Right lung (tissue), 10 donors: Measurements from ENCODE around the gene EPHX1. TPM values are rescaled to one million over a fixed set of nuclear protein-coding genes. Genes with fewer than 3 reads are reported as not detected.
"Not testable (repeated sequence)": the region's sequence is repeated elsewhere in the genome, so short reads cannot be mapped to it uniquely, and the experiment has no call there.

Source experiments
- DNase-seq, 2 donors: peaks; one replicate each; pipeline ENCODE4 v3.0.0-alpha.2; 2013
- long read RNA-seq, 8 donors: transcript quantifications; one replicate each; lab custom pipeline, GENCODE V29; 2026
- polyA plus RNA-seq, 5 donors: library from polyadenylated mRNA; unstranded; fragments of 120-200 nt; gene quantifications; one replicate each; pipeline versions ENCODE4 v1.2.1 to v1.2.3, GENCODE V29; 2013; ENCODE audit warnings: inconsistent platforms in 1 of 5, low replicate concordance in 1 of 5; ENCODE audit not compliant: insufficient read length in 5 of 5, insufficient read depth in 1 of 5

EPHX1 gene
- 100 to 1,000 TPM in 4 of 5 donors, 10 to 100 TPM in 1; 78.9 to 139 (median 115) TPM for polyA plus RNA-seq
- long read RNA-seq, donor 1, transcript EPHX1-201 (9 exons, 1,660 nt), result major isoform, 39 of 139 reads
- long read RNA-seq, donor 1, transcript EPHX1-203 (4 exons, 567 nt), result minor isoform, 10 of 139 reads
- long read RNA-seq, donor 1, partial matches to known transcripts, result 82 of 139 reads
- long read RNA-seq, donor 1, other reads (novel, unspliced or antisense), result 0 of 139 reads
- long read RNA-seq, donor 2, transcript EPHX1-201 (9 exons, 1,660 nt), result major isoform, 33 of 44 reads
- long read RNA-seq, donor 2, partial matches to known transcripts, result 9 of 44 reads
- long read RNA-seq, donor 2, other reads (novel, unspliced or antisense), result 0 of 44 reads
- long read RNA-seq, donor 3, transcript EPHX1-203 (4 exons, 567 nt), result minor isoform, 12 of 149 reads
- long read RNA-seq, donor 3, transcript EPHX1-201 (9 exons, 1,660 nt), result major isoform, 27 of 149 reads
- long read RNA-seq, donor 3, partial matches to known transcripts, result 105 of 149 reads
- long read RNA-seq, donor 3, other reads (novel, unspliced or antisense), result 0 of 149 reads
- long read RNA-seq, donor 4, transcript EPHX1-203 (4 exons, 567 nt), result minor isoform, 9 of 55 reads
- long read RNA-seq, donor 4, transcript EPHX1-201 (9 exons, 1,660 nt), result major isoform, 22 of 55 reads
- long read RNA-seq, donor 4, partial matches to known transcripts, result 23 of 55 reads
- long read RNA-seq, donor 4, other reads (novel, unspliced or antisense), result 0 of 55 reads
- long read RNA-seq, donor 5, transcript EPHX1-203 (4 exons, 567 nt), result minor isoform, 15 of 142 reads
- long read RNA-seq, donor 5, transcript EPHX1-201 (9 exons, 1,660 nt), result major isoform, 30 of 142 reads
- long read RNA-seq, donor 5, partial matches to known transcripts, result 90 of 142 reads
- long read RNA-seq, donor 5, other reads (novel, unspliced or antisense), result 0 of 142 reads
- long read RNA-seq, donor 6, transcript EPHX1-201 (9 exons, 1,660 nt), result major isoform, 53 of 110 reads
- long read RNA-seq, donor 6, transcript EPHX1-203 (4 exons, 567 nt), result minor isoform, 14 of 110 reads
- long read RNA-seq, donor 6, partial matches to known transcripts, result 40 of 110 reads
- long read RNA-seq, donor 6, other reads (novel, unspliced or antisense), result 0 of 110 reads
- long read RNA-seq, donor 7, transcript EPHX1-203 (4 exons, 567 nt), result minor isoform, 9 of 184 reads
- long read RNA-seq, donor 7, transcript EPHX1-206 (9 exons, 1,789 nt), result minor isoform, 9 of 184 reads
- long read RNA-seq, donor 7, transcript EPHX1-201 (9 exons, 1,660 nt), result major isoform, 63 of 184 reads
- long read RNA-seq, donor 7, partial matches to known transcripts, result 92 of 184 reads
- long read RNA-seq, donor 7, other reads (novel, unspliced or antisense), result 10 of 184 reads
- long read RNA-seq, donor 8, transcript EPHX1-201 (9 exons, 1,660 nt), result major isoform, 7 of 8 reads
- long read RNA-seq, donor 8, partial matches to known transcripts, result 0 of 8 reads
- long read RNA-seq, donor 8, other reads (novel, unspliced or antisense), result 0 of 8 reads

- DNase-seq, result peak; percentile 83 to 84
These were observed at the start of gene EPHX1 for GRCh38 chr1:225809842-225810578. Gene EPHX1 (plus strand): TSS chr1:225810124. CDS start chr1:225828730, 18,606 bp downstream.

- DNase-seq, result no peak
These were observed 49.4 kb upstream of the EPHX1 start for GRCh38 chr1:225760531-225760930.

- not testable (repeated sequence) for DNase-seq
These were observed 48.5 kb upstream of the EPHX1 start for GRCh38 chr1:225761395-225761794.

- no peak for DNase-seq
These were observed 47.9 kb upstream of the EPHX1 start for GRCh38 chr1:225762002-225762441.

- no peak for DNase-seq
These were observed 47.5 kb upstream of the EPHX1 start for GRCh38 chr1:225762444-225762843.

- peak; percentile 65 to 69 for DNase-seq
These were observed 46.0 kb upstream of the EPHX1 start for GRCh38 chr1:225763716-225764548.

GRCh38 chr1:225765982-225766674 is 43.8 kb upstream of the EPHX1 start:
- no peak for DNase-seq

GRCh38 chr1:225766967-225767633 is 42.8 kb upstream of the EPHX1 start:
- peak; percentile 80 for DNase-seq

- DNase-seq, result peak; percentile 98 to 99
These were observed 42.0 kb upstream of the EPHX1 start for GRCh38 chr1:225767634-225768540.

- DNase-seq, result no peak
These were observed 41.1 kb upstream of the EPHX1 start for GRCh38 chr1:225768662-225769426.

- no peak for DNase-seq
These were observed 40.2 kb upstream of the EPHX1 start for GRCh38 chr1:225769687-225770086.

- no peak for DNase-seq
These were observed 39.2 kb upstream of the EPHX1 start for GRCh38 chr1:225770561-225771248.

- DNase-seq, result no peak
These were observed 38.1 kb upstream of the EPHX1 start for GRCh38 chr1:225771661-225772322.

GRCh38 chr1:225772323-225772768 is 37.6 kb upstream of the EPHX1 start:
- peak; percentile 83 to 86 for DNase-seq

- no peak for DNase-seq
These were observed 37.1 kb upstream of the EPHX1 start for GRCh38 chr1:225772848-225773247.
